HG03025 (cell line): ENCODE data around the gene SPECC1L.
"Not testable (repeated sequence)": the region's sequence is repeated elsewhere in the genome, so short reads cannot be mapped to it uniquely, and the experiment has no call there.

Experiments
- ATAC-seq: cut with Tn5 transposase; IDR thresholded peaks from one replicate; pipeline ENCODE4 v1.9.1; 2021; ENCODE audit warnings: mild to moderate bottlenecking, moderate library complexity; ENCODE audit not compliant: unreplicated experiment, low FRiP score

Gene SPECC1L

DNA sequence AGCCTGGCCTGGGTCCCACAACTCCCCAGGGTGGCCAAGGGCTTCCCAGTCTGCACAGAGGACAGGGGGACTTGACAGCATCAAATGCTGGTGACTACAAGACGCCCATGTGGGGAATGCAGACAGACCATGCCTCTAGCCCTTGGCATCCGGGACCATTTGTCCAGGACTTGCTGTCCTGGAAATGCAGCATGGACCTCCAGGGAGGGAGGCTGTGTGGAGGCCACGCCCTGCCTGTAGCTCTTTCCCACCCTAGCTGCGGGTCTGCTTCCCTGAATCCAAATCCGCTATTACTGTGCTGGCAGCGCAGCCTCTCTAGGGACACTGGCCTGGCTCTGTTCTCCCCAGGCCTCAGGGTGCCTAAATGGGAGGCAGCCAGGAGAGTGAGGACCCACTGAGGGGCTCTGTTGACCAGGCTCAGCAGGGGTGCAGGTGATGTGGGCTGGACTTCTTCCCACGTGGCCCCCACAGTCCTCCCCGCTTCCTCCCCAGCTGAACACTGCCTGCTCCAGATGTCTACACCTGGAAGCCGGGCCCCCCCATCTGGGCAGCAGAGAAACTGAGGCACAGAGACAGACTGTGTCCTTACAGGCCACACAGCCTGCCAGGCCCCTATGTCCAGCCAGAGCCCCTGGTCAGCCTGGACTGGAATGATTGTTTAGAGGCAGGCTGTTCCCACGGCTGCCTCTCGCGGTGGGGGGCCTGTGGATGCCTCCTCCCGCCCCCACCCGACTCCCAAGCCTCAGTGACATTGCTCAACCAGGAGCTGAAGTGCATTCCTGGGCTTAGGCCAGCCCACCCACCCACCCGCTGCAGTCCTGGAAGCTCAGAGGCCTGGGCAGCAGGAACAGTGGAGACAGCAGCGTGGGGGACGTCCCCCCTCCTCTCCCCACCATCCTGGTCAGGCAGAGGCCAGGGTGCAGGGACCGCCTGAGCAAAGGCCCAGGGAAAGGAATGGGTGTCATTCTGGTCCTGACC is 24.8 kb upstream of the SPECC1L start:
- ATAC-seq = not testable (repeated sequence)

DNA sequence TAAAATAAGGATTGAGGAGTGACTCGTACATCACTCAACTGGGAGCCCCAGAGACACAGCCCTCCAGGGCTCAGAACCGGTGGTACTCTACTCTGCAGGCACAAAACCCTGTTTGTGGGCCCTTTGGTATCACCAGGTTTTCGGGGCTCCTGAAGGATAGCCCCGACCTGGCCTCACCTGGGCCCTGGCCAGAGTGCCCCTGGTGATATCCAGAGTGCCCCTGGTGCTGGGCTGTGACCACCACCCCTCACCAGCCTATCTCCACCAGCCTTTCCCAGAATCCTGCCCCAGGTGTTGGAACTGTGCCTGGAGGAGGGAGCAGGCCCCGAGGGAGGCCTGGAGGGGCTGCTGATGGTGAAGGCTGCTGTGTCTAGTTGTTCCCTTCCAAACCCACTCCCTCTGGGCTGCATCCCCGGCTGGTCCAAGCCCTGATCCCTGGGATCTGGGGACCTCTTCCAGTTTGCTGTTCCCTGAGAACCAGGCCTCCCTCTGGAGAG is 23.6 kb upstream of the SPECC1L start:
- no peak for ATAC-seq

DNA sequence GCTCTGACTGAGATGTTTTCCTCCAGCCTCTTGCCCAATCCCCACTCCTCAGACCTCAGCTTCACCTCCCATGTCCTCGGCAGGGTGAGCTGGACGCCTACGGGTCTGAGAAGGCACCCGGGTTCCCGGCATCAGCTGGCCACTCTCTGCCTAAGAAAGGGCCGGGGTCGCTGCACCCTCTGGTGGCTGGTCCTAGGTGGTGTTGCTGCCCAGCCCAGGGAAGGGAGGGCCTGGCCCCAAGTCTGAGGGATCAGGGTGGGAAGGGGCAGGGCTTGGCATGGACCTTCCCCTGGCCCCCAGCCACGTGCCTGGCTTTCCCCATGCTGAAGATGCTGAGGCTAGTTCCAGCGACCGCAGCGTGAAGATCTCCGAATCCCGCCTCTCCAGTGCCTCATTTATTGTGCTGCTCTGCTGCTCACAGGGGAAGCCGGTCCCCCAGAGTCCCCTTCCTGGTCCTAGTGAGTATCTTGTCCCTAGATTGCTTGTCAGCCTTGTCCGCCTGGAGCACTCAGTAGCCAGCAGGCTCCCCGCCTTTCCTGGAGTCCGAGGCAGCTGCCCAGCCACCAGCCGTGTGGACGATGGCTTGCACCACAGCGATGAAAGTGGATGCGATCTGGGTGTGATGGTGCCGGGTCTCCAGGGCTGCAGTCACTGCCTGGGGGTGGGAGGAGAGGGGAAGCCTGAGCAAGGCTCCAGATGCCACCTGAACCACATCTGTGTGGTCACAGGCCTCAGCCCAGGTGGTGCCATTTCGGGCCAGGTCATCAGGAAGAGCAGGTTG is 22.9 kb upstream of the SPECC1L start:
- ATAC-seq = no peak

DNA sequence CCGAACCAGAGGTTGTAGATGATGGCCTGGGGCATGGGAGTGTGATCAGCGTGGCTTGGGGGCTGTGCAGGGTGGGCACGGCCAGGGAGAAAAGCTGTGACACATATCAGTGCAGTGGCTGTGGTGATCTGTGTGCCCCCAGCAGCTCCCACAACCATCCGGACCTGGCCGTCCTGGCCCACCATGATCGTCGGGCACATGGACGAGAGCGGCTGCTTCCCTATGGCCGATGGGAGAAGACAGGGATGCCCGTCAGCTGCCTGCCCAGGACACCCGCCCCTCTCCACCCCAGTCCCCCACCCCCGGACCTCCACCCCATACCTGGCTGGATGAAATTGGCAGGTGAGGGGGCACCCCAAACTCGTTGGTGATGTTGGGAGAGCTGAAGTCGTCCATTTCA is 22.0 kb upstream of the SPECC1L start:
- ATAC-seq = not testable (repeated sequence)

DNA sequence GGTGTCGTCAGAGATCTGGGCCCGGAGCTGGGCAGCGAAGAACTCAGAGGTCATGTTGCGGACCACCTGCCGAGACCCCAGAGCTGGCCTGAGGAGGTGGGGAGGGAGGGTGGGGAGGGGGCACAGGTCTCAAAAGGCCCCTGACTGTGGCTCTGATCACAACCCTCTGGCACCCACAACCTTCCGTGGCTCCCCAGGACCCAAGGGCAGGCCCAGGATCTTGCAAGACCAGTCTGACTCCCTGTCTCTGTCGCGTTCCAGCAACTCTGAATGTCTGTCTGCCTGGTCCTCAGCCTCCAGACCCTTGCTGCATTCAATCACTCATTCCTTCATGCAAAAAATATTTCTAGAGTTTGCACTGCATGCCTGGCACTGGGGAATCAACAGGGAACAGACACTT is 21.2 kb upstream of the SPECC1L start:
- ATAC-seq = not testable (repeated sequence)

DNA sequence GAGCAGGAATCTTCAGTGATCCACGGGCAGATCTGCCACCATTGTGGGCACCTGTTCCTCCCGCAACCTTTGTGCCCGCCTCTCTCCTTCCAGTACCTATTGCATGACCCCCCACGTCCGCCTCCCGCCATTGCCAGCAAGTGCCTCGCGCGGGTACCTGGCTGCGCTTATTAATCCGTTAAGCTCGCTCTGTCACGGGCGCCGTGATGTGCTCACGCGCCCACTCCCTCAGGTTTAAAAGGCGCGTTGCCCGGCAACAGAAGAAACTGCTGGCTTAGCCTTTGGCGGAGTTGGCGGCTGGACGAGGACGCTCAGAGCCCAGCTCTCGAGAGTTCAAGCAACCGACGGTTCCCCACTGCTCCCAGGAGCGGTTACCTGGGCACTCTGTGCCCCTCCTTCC is 19.3 kb upstream of the SPECC1L start:
- not testable (repeated sequence) for ATAC-seq

DNA sequence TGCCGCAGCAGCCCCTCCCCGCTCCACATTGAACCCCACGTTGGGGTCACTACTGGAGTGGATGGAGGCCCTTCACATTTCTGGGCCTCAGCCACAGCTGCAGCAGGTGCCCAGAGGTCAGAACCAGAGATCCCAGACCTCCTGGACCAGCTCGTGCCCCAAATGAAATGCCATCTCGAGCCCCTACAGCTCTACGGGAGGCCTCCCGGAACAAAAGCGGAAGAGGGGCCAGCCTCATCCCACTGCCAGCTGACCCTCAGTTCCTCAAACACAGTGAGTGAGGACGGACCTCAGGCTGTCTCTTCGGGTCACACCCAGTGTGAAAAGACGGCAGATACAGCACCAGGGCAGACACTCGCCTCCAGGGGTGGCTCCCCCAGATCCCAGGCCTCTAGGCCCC is 17.5 kb upstream of the SPECC1L start:
- not testable (repeated sequence) for ATAC-seq

DNA sequence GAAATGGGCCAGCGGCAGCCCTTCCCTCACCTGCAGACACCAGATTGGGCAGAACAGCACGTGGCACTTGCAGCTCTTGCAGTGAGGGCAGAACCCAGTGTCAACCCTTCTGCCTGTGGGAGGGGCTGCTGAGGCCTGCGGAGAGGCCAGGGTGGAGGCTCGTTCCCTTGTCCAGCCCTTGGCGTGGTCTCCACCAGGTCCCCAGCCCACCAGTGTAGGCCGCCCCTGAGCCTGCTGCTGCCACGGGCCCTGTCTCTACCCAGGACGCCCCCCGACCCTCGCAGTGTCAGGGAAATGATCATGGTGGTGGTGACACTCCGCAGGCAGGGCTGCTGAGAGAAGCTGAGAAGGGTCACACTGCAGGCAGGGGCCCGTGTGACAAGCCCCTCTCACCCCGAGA is 14.5 kb upstream of the SPECC1L start:
- not testable (repeated sequence) for ATAC-seq

DNA sequence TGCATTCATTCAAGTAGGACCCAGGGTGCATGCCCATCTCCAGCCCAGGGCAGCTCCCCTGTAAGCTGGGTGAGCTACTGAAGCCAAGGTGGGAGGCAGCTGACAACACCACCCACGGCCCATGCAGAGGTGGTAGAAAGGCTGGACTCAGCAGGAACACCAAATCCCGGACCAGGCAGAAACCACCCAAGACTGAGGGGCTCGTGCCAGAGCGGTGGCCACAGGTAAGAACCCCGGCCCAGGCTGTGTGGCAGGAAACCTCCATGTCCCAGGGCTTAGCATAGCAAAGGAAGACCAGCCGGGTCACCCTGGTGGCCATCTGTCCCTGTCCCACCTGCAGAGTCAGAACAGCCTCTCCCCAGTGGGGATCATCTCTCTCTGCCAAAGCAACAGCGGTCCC is 13.9 kb upstream of the SPECC1L start:
- ATAC-seq = not testable (repeated sequence)

DNA sequence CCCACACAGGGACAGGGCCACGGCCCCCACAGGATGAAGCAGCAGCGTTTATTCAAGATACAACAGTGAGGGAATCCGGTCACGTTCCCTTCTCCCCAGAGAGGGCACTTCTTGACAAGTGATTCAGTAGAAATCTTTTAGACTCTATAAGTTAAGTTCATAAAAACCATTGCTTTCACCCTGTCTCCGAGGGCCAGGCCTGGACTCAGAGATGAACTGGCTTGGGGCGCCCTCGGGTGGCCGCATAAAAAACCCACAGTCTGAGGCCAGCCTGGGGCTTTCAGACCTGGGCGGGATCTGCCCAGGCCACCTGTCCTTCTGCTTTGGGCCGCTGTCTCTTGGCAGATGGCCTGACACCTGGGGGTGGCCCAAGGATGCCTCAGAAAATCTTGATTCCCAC is 11.2 kb upstream of the SPECC1L start:
- not testable (repeated sequence) for ATAC-seq

DNA sequence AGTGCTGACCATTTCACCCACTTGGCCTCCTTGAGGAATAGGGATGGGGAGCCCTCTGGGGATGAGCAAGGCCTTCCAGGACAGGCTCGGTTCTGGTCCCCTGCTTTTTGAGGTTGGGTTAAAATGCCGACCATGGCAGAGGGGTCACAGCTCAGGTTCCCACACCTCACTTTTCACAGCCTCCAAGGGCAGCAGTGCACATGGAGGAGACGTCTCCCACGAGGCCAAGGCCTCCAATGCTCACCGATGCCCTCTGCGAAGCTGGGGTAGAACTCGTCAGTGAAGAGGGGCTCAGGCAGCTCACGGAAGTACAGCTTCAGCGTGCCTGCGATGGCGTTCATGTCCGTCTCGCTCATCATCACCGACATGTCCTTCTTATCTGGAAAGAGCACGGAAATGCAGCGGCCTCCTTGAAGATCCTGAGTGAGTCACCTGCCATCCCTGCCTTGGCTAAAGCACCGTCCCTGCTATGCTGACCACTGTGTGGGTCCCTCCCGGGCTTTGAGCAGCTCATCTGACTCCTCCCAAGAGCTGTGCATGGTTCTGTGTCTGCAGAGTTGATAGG is 8.4 kb upstream of the SPECC1L start:
- ATAC-seq = not testable (repeated sequence)

DNA sequence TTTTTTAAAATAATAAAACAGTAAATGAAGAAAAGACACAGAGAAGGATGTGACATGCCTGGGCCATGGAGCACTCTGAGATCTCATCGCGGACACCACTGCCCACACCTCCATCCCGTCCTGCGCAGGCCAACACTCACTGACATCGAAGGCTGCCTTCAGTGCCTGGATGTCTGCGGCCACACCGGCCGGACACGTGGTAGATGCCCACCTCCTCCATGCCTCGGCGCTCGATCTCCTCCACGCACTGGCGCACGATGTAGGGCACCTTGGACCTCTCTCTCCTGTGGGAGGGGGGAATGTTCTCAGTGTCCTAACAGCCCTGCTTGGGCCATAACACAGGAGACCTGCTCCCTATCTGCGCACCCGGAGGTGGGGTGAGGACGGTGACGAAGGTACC is 7.2 kb upstream of the SPECC1L start:
- ATAC-seq = not testable (repeated sequence)

DNA sequence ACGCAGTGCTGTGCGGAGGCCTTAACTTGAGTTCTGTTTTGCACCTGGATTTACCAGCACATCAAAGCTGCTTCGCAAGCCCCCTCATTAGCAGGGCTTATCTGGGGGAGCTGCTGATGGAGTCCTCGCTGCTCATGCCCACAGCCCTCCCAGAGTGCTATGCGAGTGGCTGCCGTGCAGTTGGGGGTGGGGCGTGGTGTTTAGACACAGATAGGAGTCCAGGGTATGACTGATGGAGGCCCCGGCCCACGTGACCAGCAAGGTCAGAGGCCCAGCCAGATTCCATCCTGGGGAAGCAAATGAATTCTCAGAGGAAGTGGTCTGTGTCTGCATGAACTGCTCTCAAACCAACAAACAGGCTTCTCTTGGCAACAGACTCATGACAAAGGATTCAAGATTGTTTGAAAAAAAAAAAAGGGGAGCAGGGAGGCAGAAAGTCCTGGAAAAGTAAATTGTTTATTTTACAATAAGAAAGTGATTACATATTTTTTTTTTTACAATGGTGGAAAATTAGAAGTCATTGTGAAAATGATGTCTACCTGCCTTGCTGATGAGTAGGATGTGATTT is 6.2 kb upstream of the SPECC1L start:
- ATAC-seq = not testable (repeated sequence)

DNA sequence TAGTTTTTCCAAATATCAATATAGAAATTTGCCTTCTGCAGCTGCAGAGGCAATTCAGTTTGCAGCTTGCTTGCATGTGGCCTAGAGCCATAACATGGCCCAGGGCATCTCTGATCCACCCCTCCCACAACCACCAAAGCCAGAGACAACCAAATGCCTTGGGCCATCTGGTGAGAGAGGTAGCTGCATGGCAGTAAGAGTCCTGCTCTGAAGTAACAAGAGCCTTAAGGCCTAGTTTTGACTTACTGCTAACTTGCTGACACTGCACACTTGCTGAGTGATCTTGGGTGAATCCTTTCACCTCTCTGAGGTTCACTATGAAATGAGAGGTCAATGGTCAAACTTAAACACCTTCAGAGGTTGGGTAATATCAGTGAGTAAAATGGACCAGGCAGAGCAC is 4.9 kb upstream of the SPECC1L start:
- ATAC-seq = no peak

DNA sequence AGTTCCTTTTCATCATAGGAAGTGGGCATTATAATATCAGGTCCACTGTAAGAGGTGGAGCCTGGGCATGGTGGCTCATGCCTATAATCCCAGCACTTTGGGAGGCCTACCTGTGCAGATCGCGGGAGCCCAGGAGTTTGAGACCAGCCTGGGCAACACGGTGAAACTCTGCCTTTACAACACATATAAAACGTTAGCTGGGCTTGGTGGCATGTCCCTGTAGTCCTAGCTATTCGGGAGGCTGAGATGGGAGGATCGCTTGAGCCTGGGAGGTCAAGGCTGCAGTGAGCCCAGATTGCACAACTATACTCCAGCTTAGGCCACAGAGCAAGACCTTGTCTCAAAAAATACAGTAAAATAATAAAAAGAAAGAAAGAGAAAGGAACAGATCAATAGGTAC is 4.1 kb upstream of the SPECC1L start:
- not testable (repeated sequence) for ATAC-seq

DNA sequence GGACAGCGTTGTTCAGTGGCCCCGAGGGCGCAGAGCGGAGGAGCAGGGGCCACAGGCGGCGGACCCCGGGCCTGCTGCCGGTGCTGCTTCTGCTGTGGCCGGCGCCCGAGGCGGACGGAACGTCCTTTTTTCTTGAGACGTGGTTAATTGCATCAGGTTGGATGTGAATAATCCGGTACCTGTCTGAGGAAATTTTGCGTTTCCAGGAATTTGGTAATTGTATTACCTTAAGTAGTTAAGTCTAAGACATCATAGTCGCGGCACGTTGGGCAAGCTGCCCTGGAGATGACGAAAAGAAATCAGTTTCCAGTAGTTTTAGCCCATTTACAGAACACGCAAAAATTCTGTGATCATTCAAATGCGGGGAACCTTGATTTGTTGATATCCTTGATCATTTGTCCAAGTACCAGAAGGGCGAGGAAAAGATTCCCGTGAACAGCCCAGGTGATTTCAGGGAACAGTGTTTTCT is 789 bp downstream of the SPECC1L start:
- no peak for ATAC-seq

DNA sequence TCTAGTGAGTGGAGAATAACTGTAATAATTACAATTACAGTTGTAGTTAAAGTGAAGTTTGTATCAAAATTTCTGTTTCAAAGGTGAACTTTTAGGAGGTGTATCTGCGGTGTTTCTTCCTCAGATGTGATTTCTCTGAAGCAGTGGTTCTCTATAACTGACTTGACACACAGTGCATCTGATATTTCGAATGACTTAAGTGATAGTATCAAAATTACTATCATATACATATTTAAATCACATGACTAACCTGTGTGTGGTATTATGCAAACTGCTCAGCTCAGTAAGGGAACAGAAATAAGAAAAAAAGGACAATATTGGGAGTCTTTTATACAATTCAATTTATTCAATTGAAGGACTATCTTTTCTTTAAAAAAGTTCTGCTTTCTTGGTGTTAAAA is 2.4 kb downstream of the SPECC1L start:
- ATAC-seq = not testable (repeated sequence)

DNA sequence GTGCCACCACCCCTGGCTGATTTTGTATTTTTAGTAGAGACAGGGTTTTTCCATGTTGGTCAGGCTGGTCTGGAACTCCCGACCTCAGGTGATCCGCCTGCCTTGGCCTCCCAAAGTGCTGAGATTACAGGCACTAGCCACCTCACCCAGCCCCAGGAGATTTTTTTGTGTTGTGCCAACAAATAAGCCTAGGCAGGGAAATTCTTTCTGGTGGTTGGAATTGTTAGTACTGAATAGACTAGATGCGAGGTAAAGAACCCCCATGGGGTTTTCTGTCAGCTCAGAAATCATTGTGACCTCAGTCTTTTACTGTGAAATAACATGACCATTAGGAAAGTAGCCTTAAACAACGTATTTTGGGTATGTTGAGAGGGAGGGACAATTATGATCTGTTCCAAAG is 3.3 kb downstream of the SPECC1L start:
- not testable (repeated sequence) for ATAC-seq

DNA sequence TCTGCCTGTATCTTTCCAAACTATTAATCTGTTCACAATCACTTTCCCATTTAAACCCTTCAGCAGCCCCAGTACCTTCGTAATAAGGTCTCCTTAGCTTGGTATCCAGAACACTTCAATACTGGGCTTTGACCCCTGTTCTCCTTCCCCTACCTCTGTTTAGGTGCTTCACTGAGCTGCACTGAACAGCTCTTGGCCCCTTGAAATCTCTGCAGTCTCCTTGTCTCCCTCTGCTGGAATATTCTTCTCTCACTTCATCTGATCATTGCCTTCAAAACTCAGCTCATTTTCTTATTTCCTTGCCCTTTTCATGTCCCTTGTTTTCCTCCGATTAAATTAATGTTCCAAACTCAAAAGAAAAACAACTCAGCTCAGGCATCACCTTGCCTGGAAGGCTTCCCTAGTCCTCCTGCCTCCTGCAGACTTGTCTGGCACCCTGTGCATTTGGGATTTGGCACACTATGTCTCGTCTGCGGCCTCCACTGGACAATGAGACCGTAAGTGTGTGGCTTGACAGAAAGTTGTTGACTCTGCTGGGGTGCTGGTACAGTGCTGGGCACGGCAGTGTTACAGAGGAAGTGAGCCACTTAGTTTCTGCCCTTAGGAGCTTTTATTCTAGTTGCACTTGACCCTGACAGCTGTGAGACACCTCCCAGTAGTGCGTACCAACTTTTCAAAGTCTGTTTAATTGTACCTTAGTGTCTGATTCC is 4.2 kb downstream of the SPECC1L start:
- ATAC-seq = not testable (repeated sequence)

DNA sequence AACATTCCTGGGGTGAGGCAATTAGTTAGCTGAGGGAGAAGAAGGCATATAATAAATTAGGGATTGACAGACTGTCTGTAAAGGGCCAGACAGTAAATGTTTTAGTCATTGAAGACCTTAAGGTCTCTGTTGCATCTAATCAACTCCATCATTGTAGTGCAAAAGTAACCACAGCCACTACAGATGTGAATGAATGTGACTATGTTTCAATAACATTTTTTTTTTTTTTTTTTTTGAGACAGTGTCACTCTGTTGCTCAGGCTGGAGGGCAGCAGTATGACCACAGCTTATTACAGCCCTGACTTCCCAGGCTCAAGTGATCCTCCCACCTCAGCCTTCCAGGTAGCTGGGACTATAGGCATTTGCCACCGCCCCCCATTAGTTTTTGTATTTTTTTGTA is 9.7 kb downstream of the SPECC1L start:
- ATAC-seq = not testable (repeated sequence)
